CD4-positive, alpha-beta T cell treated with Interleukin-10 for 1 hour (primary cell): ENCODE results near the gene CLIC1.

Source experiments
- DNase-seq: peaks from one replicate; pipeline ENCODE4 v3.0.0-alpha.2; 2020

Gene CLIC1

GRCh38 chr6:31737991-31738979 is 2.0 kb upstream of the CLIC1 start:
- DNase-seq = peak; percentile 83

- peak; percentile 28 for DNase-seq
Measured at GRCh38 chr6:31737315-31737990, 1.1 kb upstream of the CLIC1 start.

GRCh38 chr6:31736768-31737314 is 511 bp upstream of the CLIC1 start:
- no peak for DNase-seq

GRCh38 chr6:31734821-31735406 is 1.4 kb downstream of the CLIC1 start:
- peak; percentile 81 for DNase-seq

- no peak for DNase-seq
Measured at GRCh38 chr6:31734247-31734820, 2.0 kb downstream of the CLIC1 start.

- no peak for DNase-seq
Measured at GRCh38 chr6:31733734-31734133, 2.6 kb downstream of the CLIC1 start.

GRCh38 chr6:31732029-31732428 is 4.3 kb downstream of the CLIC1 start:
- DNase-seq = no peak

GRCh38 chr6:31730631-31731086 is 5.7 kb downstream of the CLIC1 start:
- no peak for DNase-seq

- DNase-seq = peak; percentile 75
Measured at GRCh38 chr6:31729979-31730630, 6.2 kb downstream of the CLIC1 start.

- peak; percentile 84 for DNase-seq
Measured at GRCh38 chr6:31729515-31729978, 6.8 kb downstream of the CLIC1 start.

- DNase-seq = no peak
Measured at GRCh38 chr6:31728767-31729514, 7.4 kb downstream of the CLIC1 start, which contains the start of gene DDAH2. TSS of gene DDAH2 (minus strand) at chr6:31729299. CDS start at chr6:31729161, 138 bp downstream.

GRCh38 chr6:31727717-31728671 is 8.3 kb downstream of the CLIC1 start:
- peak; percentile 34 for DNase-seq

- DNase-seq = no peak
Measured at GRCh38 chr6:31727034-31727716, 9.2 kb downstream of the CLIC1 start.

- DNase-seq = no peak
Measured at GRCh38 chr6:31725502-31726350, 10.6 kb downstream of the CLIC1 start.

GRCh38 chr6:31723980-31724691 is 12.2 kb downstream of the CLIC1 start:
- DNase-seq = no peak

GRCh38 chr6:31723245-31723979 is 12.9 kb downstream of the CLIC1 start, which contains the start of gene MPIG6B:
TSS of gene MPIG6B (plus strand) at chr6:31723373. CDS start at chr6:31723384, 11 bp downstream.
- no peak for DNase-seq

- DNase-seq = no peak
Measured at GRCh38 chr6:31722173-31722572, 14.2 kb downstream of the CLIC1 start.
